GM19372 (cell line): Measurements from ENCODE around the gene THBS1.

ENCODE experiments used
- ATAC-seq: cut with Tn5 transposase; IDR thresholded peaks from one replicate; pipeline ENCODE4 v1.9.1; 2021; ENCODE audit warnings: mild to moderate bottlenecking, low read depth, moderate library complexity; ENCODE audit not compliant: unreplicated experiment

The THBS1 gene

GRCh38 chr15:39587731-39588530 is 7.1 kb downstream of the THBS1 start:
- no peak for ATAC-seq

GRCh38 chr15:39588531-39589192 is 7.8 kb downstream of the THBS1 start:
- ATAC-seq = no peak

- ATAC-seq = no peak
Observed at GRCh38 chr15:39589193-39589814, 8.4 kb downstream of the THBS1 start.

- no peak for ATAC-seq
Observed at GRCh38 chr15:39589815-39590644, 9.2 kb downstream of the THBS1 start.

- ATAC-seq = no peak
Observed at GRCh38 chr15:39591141-39591895, 10.4 kb downstream of the THBS1 start.

GRCh38 chr15:39591896-39592315 is 11.0 kb downstream of the THBS1 start:
- no peak for ATAC-seq

- no peak for ATAC-seq
Observed at GRCh38 chr15:39592500-39592899, 11.6 kb downstream of the THBS1 start.

GRCh38 chr15:39593071-39593655 is 12.3 kb downstream of the THBS1 start:
- no peak for ATAC-seq

- ATAC-seq = no peak
Observed at GRCh38 chr15:39593656-39594445, 13.0 kb downstream of the THBS1 start.

- ATAC-seq = no peak
Observed at GRCh38 chr15:39594446-39595337, 13.8 kb downstream of the THBS1 start.

- ATAC-seq = no peak
Observed at GRCh38 chr15:39595338-39596221, 14.7 kb downstream of the THBS1 start.

- ATAC-seq = no peak
Observed at GRCh38 chr15:39596358-39597051, 15.6 kb downstream of the THBS1 start.

GRCh38 chr15:39597336-39597735 is 16.5 kb downstream of the THBS1 start:
- ATAC-seq = no peak

- no peak for ATAC-seq
Observed at GRCh38 chr15:39597751-39598185, 16.9 kb downstream of the THBS1 start.

GRCh38 chr15:39598186-39598850 is 17.4 kb downstream of the THBS1 start:
- ATAC-seq = no peak
